ENCODE data around the gene LTBR. TPM values are rescaled to one million over a fixed set of nuclear protein-coding genes. Genes with fewer than 3 reads are reported as not detected.

Gene LTBR
- total and polyA plus RNA-seq, 2 donors (not counting 3 experiments of a cell fraction or from before 2014, with no cell fraction given): 70.7 to 102 TPM

GRCh38 chr12:6405963-6406362, 22.0 kb downstream of the LTBR start:
- Histone ChIP-seq H3K27ac (ENCODE audit: insufficient read depth, low read depth, low read length) (no peak overlapping the region), H4K20me1 (replicated peaks; ENCODE audit: control insufficient read depth, extremely low read depth, insufficient read depth, low read length) (no peaks in the 10 kb centered on the region), H3K9me3 (replicated peaks; ENCODE audit: control insufficient read depth, insufficient read depth, low read length) (no peaks in the 10 kb centered on the region), H3K9me1 (replicated peaks; ENCODE audit: control insufficient read depth, extremely low read depth, insufficient read depth, low read length) (no peaks in the 10 kb centered on the region), H3K4me1 (ENCODE audit: control insufficient read depth, extremely low read depth, insufficient read depth, low read length) (no peaks in the 10 kb centered on the region), H3K4me2 (ENCODE audit: insufficient read depth, low read length) (no peak overlapping the region), H3K4me3 (replicated peaks in 1 of 3; ENCODE audit: insufficient read depth in 1 of 3, low read depth in 1 of 3, low read length in 3 of 3) (no peak overlapping the region), H3K9ac (replicated peaks; ENCODE audit: extremely low read depth, insufficient read depth, low read length) (no peak overlapping the region), H2AFZ (ENCODE audit: low read depth, low read length) (no peak overlapping the region), H3K79me2 (ENCODE audit: control insufficient read depth, insufficient read depth, low read length) (no peaks in the 10 kb centered on the region), H3K36me3 (ENCODE audit: control insufficient read depth in 2 of 2, extremely low read depth in 1 of 2, insufficient read depth in 2 of 2, low read length in 2 of 2) (no peaks in the 10 kb centered on the region), H3K27me3 (ENCODE audit: control insufficient read depth in 2 of 2, insufficient read depth in 2 of 2, low read length in 2 of 2) (no peaks in the 10 kb centered on the region)
- intact Hi-C loops (cut with micrococcal nuclease) (no loop called here), dilution Hi-C loops (cut with MboI; ENCODE audit: extremely low pct_ligation_motif_present, low sequenced_read_pairs) (no loop called here)
- ChIA-PET POLR2A (no interaction called here), CTCF (no interaction called here)
- TF ChIP-seq POLR2A (IDR thresholded peaks at IDR 0.05; ENCODE audit: low read depth, low read length) (no peak), FOS (IDR thresholded peaks at IDR 0.05; ENCODE audit: borderline replicate concordance, insufficient read depth, low read length) (no peak), MYC (IDR thresholded peaks at IDR 0.05; ENCODE audit: low read depth, low read length) (no peak), GATA2 (IDR thresholded peaks at IDR 0.05; ENCODE audit: insufficient read depth, insufficient read length, low read depth, low read length) (no peak), JUN (IDR thresholded peaks at IDR 0.05; ENCODE audit: borderline replicate concordance, insufficient read depth, insufficient read length, low read depth) (no peak), POLR2AphosphoS5 (IDR thresholded peaks at IDR 0.05; ENCODE audit: insufficient read depth, low read depth, low read length) (no peak), EZH2 (IDR thresholded peaks at IDR 0.05; ENCODE audit: borderline replicate concordance, low read depth, low read length, severe bottlenecking) (no peak), CTCF (IDR thresholded peaks at IDR 0.05; ENCODE audit: extremely low read depth in 1 of 2, insufficient read depth in 1 of 2, low read depth in 1 of 2, low read length in 2 of 2) (no peak)
- TF ChIP-seq, protein P1, sequence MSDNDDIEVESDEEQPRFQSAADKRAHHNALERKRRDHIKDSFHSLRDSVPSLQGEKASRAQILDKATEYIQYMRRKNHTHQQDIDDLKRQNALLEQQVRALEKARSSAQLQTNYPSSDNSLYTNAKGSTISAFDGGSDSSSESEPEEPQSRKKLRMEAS (IDR thresholded peaks at IDR 0.05; ENCODE audit: insufficient read depth, insufficient read length): no peak
- FAIRE-seq (no peak), DNase-seq (ENCODE audit: low read depth, low spot score) (no peak)
- BruUV-seq (replicated peaks): no TSS peak

Measured in endothelial cell of umbilical vein (primary cell).